KMS-11 (cell line): ENCODE measurements around the gene PITHD1.

ENCODE experiments used
- H2AFZ ChIP-seq: fragments of 200-600 bp; sonication (generic); 2 replicates; pipeline ENCODE4 v1.6.1; 2016; ENCODE audit warnings: antibody characterized with exemption, mixed run types, low read depth
- H3K27ac ChIP-seq: fragments of 200-600 bp; sonication (generic); 2 replicates; pipeline ENCODE4 v1.6.1; 2016; ENCODE audit warnings: mild to moderate bottlenecking, mixed run types
- H3K27me3 ChIP-seq: fragments of 200-600 bp; sonication (generic); 2 replicates; pipeline ENCODE4 v1.6.1; 2017; ENCODE audit warnings: mild to moderate bottlenecking, low read depth, mixed run types, moderate library complexity; ENCODE audit not compliant: insufficient read depth
- H3K36me3 ChIP-seq: fragments of 200-600 bp; sonication (generic); 2 replicates; pipeline ENCODE4 v1.6.1; 2017; ENCODE audit warnings: mild to moderate bottlenecking, mixed run types; ENCODE audit not compliant: insufficient read depth
- H3K4me1 ChIP-seq: fragments of 200-600 bp; sonication (generic); 2 replicates; pipeline ENCODE4 v1.6.1; 2016; ENCODE audit warnings: mild to moderate bottlenecking, low read depth, mixed run types; ENCODE audit not compliant: poor library complexity, severe bottlenecking
- H3K4me2 ChIP-seq: fragments of 200-600 bp; sonication (generic); 2 replicates; pipeline ENCODE4 v1.7.0; 2016; ENCODE audit warnings: mild to moderate bottlenecking, mixed run types
- H3K4me3 ChIP-seq: fragments of 200-600 bp; sonication (generic); IDR thresholded peaks from 2 replicates; pipeline ENCODE4 v1.6.1; 2017; ENCODE audit warnings: low read depth, low read length, mixed read lengths; ENCODE audit not compliant: insufficient read depth
- H3K79me2 ChIP-seq: fragments of 200-600 bp; sonication (generic); 2 replicates; pipeline ENCODE4 v1.6.1; 2016; ENCODE audit warnings: low read depth, mixed run types; ENCODE audit not compliant: insufficient read depth
- H3K9ac ChIP-seq: fragments of 200-600 bp; sonication (generic); 2 replicates; pipeline ENCODE4 v1.6.1; 2016; ENCODE audit warnings: mild to moderate bottlenecking, mixed run types
- H4K20me1 ChIP-seq: fragments of 200-600 bp; sonication (generic); 2 replicates; pipeline ENCODE4 v1.6.1; 2016; ENCODE audit warnings: mild to moderate bottlenecking, mixed run types; ENCODE audit not compliant: insufficient read depth
- CTCF ChIP-seq: fragments of 200-600 bp; sonication (generic); conservative IDR thresholded peaks from 2 replicates; pipeline ENCODE4 v1.6.1; 2017; ENCODE audit warnings: low read depth, mild to moderate bottlenecking, antibody characterized with exemption, low read length, moderate library complexity, mixed read lengths

Gene PITHD1

DNA sequence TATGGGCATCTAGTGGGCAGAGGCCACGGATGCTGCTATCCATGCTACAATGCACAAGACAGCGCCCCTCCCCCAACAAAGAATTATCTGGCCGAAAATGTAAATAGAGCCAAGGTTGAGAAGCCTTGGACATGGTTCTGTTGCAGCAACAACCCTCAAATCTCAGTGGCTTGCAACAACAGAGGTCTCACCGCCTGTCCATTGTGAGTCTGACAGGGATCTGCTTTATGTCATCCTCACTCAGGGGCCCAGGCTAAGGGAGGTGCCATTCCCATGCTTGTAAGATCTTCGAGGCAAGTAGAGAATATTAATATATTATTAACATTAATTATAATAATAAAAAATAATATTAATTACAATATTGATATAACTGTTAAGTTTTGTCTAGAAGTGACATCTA lies 9.5 kb upstream of the PITHD1 start:
- no peak for TF ChIP-seq CTCF
- Histone ChIP-seq H2AFZ (no peak overlapping the region), H3K27me3 (no peaks in the 10 kb centered on the region), H3K4me3 (no peak overlapping the region), H3K4me1 (peaks cover 19% of the 10 kb centered on the region), H4K20me1 (no peaks in the 10 kb centered on the region), H3K79me2 (no peaks in the 10 kb centered on the region), H3K4me2 (no peak overlapping the region), H3K36me3 (no peaks in the 10 kb centered on the region), H3K27ac (no peak overlapping the region), H3K9ac (no peak overlapping the region)

DNA sequence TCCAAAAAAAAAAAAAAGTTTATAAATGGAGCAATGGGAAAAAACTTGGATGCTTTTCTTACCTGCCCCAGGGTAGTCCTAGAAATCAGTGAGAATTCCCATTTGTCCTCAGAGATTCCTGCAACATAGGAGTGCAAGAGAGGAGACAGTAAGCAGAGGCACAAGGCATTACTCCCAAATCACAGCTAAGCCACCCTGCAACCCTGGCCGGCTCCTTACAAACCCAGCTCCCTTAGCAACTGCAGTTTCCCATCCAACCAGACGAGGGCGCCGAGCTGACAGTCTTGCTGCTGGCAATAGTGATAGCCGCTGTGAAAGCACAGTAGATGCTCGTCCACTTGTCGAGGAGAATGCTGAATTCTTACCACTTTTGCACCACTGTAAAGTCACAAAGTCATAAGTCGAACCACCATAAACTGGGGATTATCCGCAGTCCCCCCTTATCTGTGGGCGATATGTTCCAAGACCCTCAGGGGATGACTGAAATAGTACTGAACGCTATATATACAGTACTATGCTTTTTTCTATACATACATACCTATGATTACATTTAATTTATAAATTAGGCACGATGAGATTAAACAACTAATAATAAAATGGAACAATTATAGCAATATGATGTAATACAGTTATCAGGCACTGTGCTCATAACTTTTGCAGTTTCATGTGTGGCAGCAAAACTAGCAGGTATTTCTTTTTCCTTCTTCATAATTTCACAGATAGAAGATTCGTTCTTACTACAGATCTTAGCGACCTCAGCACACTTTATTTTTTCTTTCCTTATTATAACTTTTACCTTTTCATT lies 6.0 kb upstream of the PITHD1 start:
- 0 out of 2 replicates have a peak overlapping the region, but pooled peaks have one; percentile 24 for H2AFZ ChIP-seq
- no peaks in the 10 kb centered on the region for H4K20me1 ChIP-seq
- H3K4me3 ChIP-seq = no peak overlapping the region
- H3K9ac ChIP-seq = no peak overlapping the region
- H3K27me3 ChIP-seq = no peaks in the 10 kb centered on the region
- TF ChIP-seq CTCF = peak; percentile 92
- peak overlapping the region; percentile 31 for H3K4me2 ChIP-seq
- H3K27ac ChIP-seq = no peak overlapping the region
- peaks cover 36% of the 10 kb centered on the region for H3K4me1 ChIP-seq
- no peaks in the 10 kb centered on the region for H3K36me3 ChIP-seq
- H3K79me2 ChIP-seq = no peaks in the 10 kb centered on the region

DNA sequence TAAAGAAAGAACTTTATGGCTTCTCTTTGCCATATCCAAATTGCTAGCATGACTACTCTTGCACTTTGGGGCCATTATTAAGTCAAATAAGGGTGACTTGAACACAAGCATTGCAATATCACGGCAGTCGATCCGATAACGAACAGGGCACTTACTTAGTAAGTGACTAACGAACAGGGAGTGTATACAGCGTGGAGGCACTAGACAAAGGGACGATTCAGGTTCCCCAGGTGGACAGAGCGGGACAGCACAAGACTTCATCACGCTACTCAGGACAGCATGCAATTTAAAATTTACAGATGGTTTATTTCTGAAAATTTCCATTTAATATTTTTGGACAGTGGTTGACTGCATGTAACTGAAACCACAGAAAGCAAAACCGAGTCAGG lies 5.4 kb upstream of the PITHD1 start:
- Histone ChIP-seq H4K20me1 (no peaks in the 10 kb centered on the region), H3K36me3 (no peaks in the 10 kb centered on the region), H3K79me2 (no peaks in the 10 kb centered on the region), H3K4me1 (peaks cover 39% of the 10 kb centered on the region), H3K27me3 (no peaks in the 10 kb centered on the region), H3K27ac (no peak overlapping the region), H3K9ac (no peak overlapping the region), H3K4me2 (no peak overlapping the region; the same call in 1 of the 2 replicates), H2AFZ (no peak overlapping the region), H3K4me3 (no peak overlapping the region)
- TF ChIP-seq CTCF = no peak

- Histone ChIP-seq H3K36me3 (no peaks in the 10 kb centered on the region), H3K4me1 (peaks cover 42% of the 10 kb centered on the region), H3K27me3 (no peaks in the 10 kb centered on the region), H3K4me3 (no peak overlapping the region), H3K27ac (no peak overlapping the region), H3K4me2 (no peak overlapping the region), H2AFZ (no peak overlapping the region), H3K79me2 (peaks cover 10% of the 10 kb centered on the region), H4K20me1 (no peaks in the 10 kb centered on the region), H3K9ac (no peak overlapping the region)
- TF ChIP-seq CTCF = no peak
Measured at GRCh38 chr1:23774174-23774880, 3.9 kb upstream of the PITHD1 start.
